NCI-H1436 (cell line): ENCODE results near the gene ACAP3.
"Not testable (repeated sequence)": the region's sequence is repeated elsewhere in the genome, so short reads cannot be mapped to it uniquely, and the experiment has no call there.

Experiments used
- DNase-seq: peaks from one replicate; lab custom pipeline; 2025; lab: John Stamatoyannopoulos, UW

ACAP3 gene

GRCh38 chr1:1262758-1263157 is 45.0 kb downstream of the ACAP3 start:
- no peak for DNase-seq

- DNase-seq, result no peak
Measured at GRCh38 chr1:1262071-1262470, 45.7 kb downstream of the ACAP3 start.

GRCh38 chr1:1260843-1261560 is 46.7 kb downstream of the ACAP3 start:
- no peak for DNase-seq

GRCh38 chr1:1259951-1260600 is 47.7 kb downstream of the ACAP3 start:
- DNase-seq, result no peak

GRCh38 chr1:1259540-1259939 is 48.2 kb downstream of the ACAP3 start:
- no peak for DNase-seq

- DNase-seq, result no peak
Measured at GRCh38 chr1:1259119-1259488, 48.6 kb downstream of the ACAP3 start.

- no peak for DNase-seq
Measured at GRCh38 chr1:1256956-1257871, 50.5 kb downstream of the ACAP3 start.

- no peak for DNase-seq
Measured at GRCh38 chr1:1255611-1256010, 52.1 kb downstream of the ACAP3 start.

GRCh38 chr1:1255078-1255477 is 52.7 kb downstream of the ACAP3 start:
- no peak for DNase-seq

GRCh38 chr1:1254667-1254998 is 53.1 kb downstream of the ACAP3 start:
- no peak for DNase-seq

GRCh38 chr1:1253972-1254666 is 53.6 kb downstream of the ACAP3 start:
- no peak for DNase-seq

- DNase-seq, result no peak
Measured at GRCh38 chr1:1253314-1253713, 54.4 kb downstream of the ACAP3 start.

- no peak for DNase-seq
Measured at GRCh38 chr1:1250786-1251284, 56.9 kb downstream of the ACAP3 start.

GRCh38 chr1:1248009-1248913 is 59.5 kb downstream of the ACAP3 start:
- not testable (repeated sequence) for DNase-seq

GRCh38 chr1:1247341-1247913 is 60.3 kb downstream of the ACAP3 start:
- no peak for DNase-seq

GRCh38 chr1:1246577-1247340 is 61.0 kb downstream of the ACAP3 start, which contains the start of gene C1QTNF12:
C1QTNF12 (minus strand) TSS chr1:1246722; CDS start chr1:1246690, 32 bp downstream.
- DNase-seq, result no peak

- DNase-seq, result no peak
Measured at GRCh38 chr1:1245817-1246576, 61.7 kb downstream of the ACAP3 start.

- DNase-seq, result no peak
Measured at GRCh38 chr1:1245178-1245816, 62.4 kb downstream of the ACAP3 start.
